VCaP (cell line): ENCODE data around the gene CCDC146.

Experiments used
- H3K27ac ChIP-seq: fragments of 450-650 bp; 2 replicates; pipeline ENCODE4 v1.5.1; 2017
- TF ChIP-seq, protein P1 (sequence below): fragments of 450-650 bp; conservative IDR thresholded peaks from 2 replicates; pipeline ENCODE4 v1.5.1; 2017; ENCODE audit warnings: mild to moderate bottlenecking, moderate library complexity

CCDC146 gene

DNA sequence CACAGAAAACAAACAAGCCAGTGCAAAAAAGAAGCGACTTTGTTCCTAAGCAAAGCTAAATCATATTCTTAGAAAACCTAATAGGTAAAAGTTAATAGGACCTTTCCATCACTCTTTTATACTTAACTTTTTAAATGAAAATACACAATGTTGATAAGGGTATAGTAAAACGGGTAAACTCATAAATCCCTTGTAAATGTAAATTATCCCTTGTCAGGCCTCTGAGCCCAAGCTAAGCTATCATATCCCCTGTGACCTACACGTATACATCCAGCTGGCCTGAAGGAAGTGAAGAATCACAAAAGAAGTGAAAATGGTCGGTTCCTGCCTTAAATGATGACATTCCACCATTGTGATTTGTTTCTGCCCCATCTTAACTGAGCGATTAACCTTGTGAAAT lies 217.3 kb downstream of the CCDC146 start:
- TF ChIP-seq, protein P1, sequence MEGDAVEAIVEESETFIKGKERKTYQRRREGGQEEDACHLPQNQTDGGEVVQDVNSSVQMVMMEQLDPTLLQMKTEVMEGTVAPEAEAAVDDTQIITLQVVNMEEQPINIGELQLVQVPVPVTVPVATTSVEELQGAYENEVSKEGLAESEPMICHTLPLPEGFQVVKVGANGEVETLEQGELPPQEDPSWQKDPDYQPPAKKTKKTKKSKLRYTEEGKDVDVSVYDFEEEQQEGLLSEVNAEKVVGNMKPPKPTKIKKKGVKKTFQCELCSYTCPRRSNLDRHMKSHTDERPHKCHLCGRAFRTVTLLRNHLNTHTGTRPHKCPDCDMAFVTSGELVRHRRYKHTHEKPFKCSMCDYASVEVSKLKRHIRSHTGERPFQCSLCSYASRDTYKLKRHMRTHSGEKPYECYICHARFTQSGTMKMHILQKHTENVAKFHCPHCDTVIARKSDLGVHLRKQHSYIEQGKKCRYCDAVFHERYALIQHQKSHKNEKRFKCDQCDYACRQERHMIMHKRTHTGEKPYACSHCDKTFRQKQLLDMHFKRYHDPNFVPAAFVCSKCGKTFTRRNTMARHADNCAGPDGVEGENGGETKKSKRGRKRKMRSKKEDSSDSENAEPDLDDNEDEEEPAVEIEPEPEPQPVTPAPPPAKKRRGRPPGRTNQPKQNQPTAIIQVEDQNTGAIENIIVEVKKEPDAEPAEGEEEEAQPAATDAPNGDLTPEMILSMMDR = no peak
- H3K27ac ChIP-seq = no peak overlapping the region
